Measurements from ENCODE around the gene PTPN23. TPM values are rescaled to one million over a fixed set of nuclear protein-coding genes. Genes with fewer than 3 reads are reported as not detected.

PTPN23 gene
- total RNA-seq, 3 donors from 2014 or later = 14.3 to 23.3 (median 18.4) TPM

DNA sequence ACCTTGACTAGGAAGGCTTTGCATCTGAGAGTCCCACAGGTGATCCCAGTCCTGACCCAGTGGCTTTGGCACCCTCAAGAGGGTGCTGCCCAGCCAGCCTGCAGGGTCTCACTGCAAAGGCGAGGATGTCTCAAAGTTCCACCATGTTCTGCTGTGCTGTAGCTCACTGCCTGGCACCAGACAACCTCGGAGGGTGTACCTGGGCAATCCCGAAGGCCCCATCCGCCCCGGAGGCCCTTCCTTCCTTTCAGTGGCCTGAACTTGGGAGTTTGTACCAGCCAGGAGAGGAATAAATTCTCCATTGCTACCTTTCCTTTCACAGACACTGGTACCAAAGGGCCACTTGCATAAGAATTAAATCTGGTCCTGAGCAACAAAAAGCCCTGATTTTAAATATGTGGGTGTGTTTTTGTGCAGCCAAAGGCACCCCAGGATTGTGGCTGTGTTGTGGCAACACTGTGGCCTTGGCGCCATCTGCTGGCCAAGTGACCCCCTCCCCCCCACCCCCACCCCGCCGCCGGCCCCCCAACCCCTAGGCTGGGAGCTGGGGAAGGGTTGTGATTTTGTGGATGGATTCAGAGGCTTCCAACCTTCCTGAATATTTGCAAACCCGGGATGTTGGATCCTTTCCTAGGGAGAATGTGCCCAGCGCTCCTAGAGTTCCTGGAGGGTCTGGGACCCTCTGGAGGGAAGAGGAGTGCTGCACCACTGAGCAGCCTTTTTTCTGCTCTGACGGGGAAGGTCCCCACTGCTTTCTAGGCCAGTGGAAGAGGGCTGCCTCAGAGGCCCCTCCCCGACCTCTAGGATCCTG, 9.7 kb upstream of the PTPN23 start:
- DNase-seq (ENCODE audit: low spot score in 2 of 2) = no peak
- no peak for TF ChIP-seq POLR2AphosphoS5 (IDR thresholded peaks at IDR 0.05)
- TF ChIP-seq POLR2A (IDR thresholded peaks at IDR 0.05) = no peak
- no peak for TF ChIP-seq CTCF (IDR thresholded peaks at IDR 0.05)
- intact Hi-C loops (cut with DNase I; ENCODE audit: low total_unique reads) = no loop called here
- Histone ChIP-seq H3K9me3 (no peaks in the 10 kb centered on the region), H3K4me3 (no peak overlapping the region), H3K27me3 (peaks cover 0 to 8% of the 10 kb centered on the region in 2 donors), H3K4me1 (no peaks in the 10 kb centered on the region), H3K27ac (no peak overlapping the region), H3K36me3 (no peaks in the 10 kb centered on the region)

- H3K36me3 ChIP-seq = no peaks in the 10 kb centered on the region
- H3K27me3 ChIP-seq = peaks cover 0 to 4% of the 10 kb centered on the region in 2 donors
- H3K27ac ChIP-seq = no peak overlapping the region
- H3K4me3 ChIP-seq = no peak overlapping the region
- intact Hi-C loops (cut with DNase I; ENCODE audit: low total_unique reads) = no loop called here
- H3K4me1 ChIP-seq = no peaks in the 10 kb centered on the region
- DNase-seq (ENCODE audit: low spot score in 2 of 2) = no peak
- no peaks in the 10 kb centered on the region for H3K9me3 ChIP-seq
- no peak for TF ChIP-seq CTCF (IDR thresholded peaks at IDR 0.05)
- TF ChIP-seq POLR2A (IDR thresholded peaks at IDR 0.05) = no peak
- no peak for TF ChIP-seq POLR2AphosphoS5 (IDR thresholded peaks at IDR 0.05)
These were observed 6.2 kb upstream of the PTPN23 start for GRCh38 chr3:47374587-47374986.

DNA sequence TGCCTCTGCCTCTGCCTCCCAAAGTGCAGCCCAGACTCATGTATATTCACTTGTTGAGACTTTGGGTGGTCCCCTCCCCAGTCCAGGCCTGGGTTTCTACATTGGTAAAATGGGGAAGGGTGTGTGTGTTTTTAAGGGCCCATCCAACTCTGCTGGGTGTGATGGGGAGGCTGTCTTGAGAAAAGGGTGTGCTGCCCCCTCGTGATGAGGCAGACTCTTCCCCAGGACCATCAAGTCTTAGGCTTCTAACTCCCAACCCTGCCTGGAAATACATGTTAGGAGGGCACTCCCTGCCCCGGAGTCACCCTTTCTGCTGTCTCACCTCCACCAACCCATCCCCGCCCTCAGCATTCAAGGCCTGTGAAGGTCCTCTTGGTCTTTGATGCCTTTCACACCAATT, 4.4 kb upstream of the PTPN23 start:
- H3K27ac ChIP-seq = no peak overlapping the region
- no peaks in the 10 kb centered on the region for H3K36me3 ChIP-seq
- H3K4me3 ChIP-seq = no peak overlapping the region
- H3K27me3 ChIP-seq = no peaks in the 10 kb centered on the region
- no peaks in the 10 kb centered on the region for H3K4me1 ChIP-seq
- TF ChIP-seq POLR2A (IDR thresholded peaks at IDR 0.05) (no peak), CTCF (IDR thresholded peaks at IDR 0.05) (no peak), POLR2AphosphoS5 (IDR thresholded peaks at IDR 0.05) (no peak)
- intact Hi-C loops (cut with DNase I; ENCODE audit: low total_unique reads) = no loop called here
- no peak for DNase-seq (ENCODE audit: low spot score in 2 of 2)
- no peaks in the 10 kb centered on the region for H3K9me3 ChIP-seq

DNA sequence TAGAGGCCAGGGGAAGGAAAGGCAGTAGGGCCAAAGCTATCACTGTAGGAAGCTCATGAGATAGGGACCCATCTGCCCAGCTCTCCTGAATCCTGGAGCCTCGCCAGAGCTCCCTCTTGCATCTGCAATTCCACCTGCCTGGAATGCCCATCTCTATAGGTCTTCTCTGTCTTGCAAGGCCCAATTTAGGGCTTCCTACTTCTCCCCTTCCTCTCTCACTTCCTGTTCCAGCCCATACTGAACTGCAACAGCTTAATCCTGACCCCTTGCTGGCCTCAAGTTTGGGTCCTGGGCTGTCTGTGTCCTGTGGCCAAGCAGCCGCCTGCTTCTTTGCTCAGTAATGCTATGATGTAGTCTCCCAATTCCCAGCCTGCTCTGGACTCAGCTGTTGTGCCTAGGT, 3.6 kb upstream of the PTPN23 start:
- peaks cover 0 to 4% of the 10 kb centered on the region in 2 donors for H3K4me1 ChIP-seq
- no peak overlapping the region for H3K27ac ChIP-seq
- H3K36me3 ChIP-seq = no peaks in the 10 kb centered on the region
- DNase-seq (ENCODE audit: low spot score in 2 of 2) = no peak
- intact Hi-C loops (cut with DNase I; ENCODE audit: low total_unique reads) = no loop called here
- no peaks in the 10 kb centered on the region for H3K27me3 ChIP-seq
- H3K9me3 ChIP-seq = no peaks in the 10 kb centered on the region
- TF ChIP-seq POLR2A (IDR thresholded peaks at IDR 0.05) = no peak
- no peak overlapping the region for H3K4me3 ChIP-seq

GRCh38 chr3:47378869-47379268, 2.0 kb upstream of the PTPN23 start:
- no peaks in the 10 kb centered on the region for H3K9me3 ChIP-seq
- H3K27ac ChIP-seq = no peak overlapping the region
- H3K27me3 ChIP-seq = no peaks in the 10 kb centered on the region
- intact Hi-C loops (cut with DNase I; ENCODE audit: low total_unique reads) = no loop called here
- no peak for TF ChIP-seq POLR2AphosphoS5 (IDR thresholded peaks at IDR 0.05)
- no peak for TF ChIP-seq CTCF (IDR thresholded peaks at IDR 0.05)
- TF ChIP-seq POLR2A (IDR thresholded peaks at IDR 0.05) = no peak
- no peak for DNase-seq (ENCODE audit: low spot score in 2 of 2)
- H3K36me3 ChIP-seq = no peaks in the 10 kb centered on the region
- peaks cover 0 to 6% of the 10 kb centered on the region in 2 donors for H3K4me1 ChIP-seq
- H3K4me3 ChIP-seq = no peak overlapping the region

All from breast epithelium (tissue), 4 donors.